GM10266 (cell line): Measurements from ENCODE around the gene MACROD2.

Experiments used
- DNase-seq: peaks from one replicate; pipeline ENCODE4 v3.0.0; 2012; ENCODE audit errors: extremely low spot score
- CTCF ChIP-seq: IDR thresholded peaks from 2 replicates; pipeline ENCODE4 v1.5.1; 2012; ENCODE audit warnings: mild to moderate bottlenecking, low read depth; ENCODE audit not compliant: control insufficient read depth, insufficient read depth; ENCODE audit errors: missing control alignments

The MACROD2 gene

DNA sequence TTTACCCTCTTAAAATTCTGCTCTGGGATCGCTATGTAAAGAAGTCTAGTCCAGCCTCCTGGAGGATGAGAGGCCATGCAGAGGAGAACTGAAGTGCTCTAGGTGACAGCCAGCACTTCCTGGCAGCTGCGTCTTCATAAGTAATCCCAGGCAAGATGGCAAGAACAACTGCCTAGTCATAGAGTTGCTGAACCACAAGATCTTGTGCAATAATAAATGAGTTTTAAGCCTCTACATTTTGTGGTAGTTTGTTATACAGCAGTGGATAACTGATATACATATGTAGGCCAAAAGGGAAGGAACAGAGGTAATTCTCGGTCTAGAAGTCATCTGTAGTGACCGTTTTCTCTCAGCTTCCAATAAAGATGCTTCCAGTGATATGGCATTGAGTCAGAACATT is 445.9 kb downstream of the MACROD2 start:
- DNase-seq = no peak
- TF ChIP-seq CTCF = no peak

GRCh38 chr20:14444106-14444505 is 448.8 kb downstream of the MACROD2 start:
- no peak for DNase-seq
- no peak for TF ChIP-seq CTCF

- TF ChIP-seq CTCF = no peak
- no peak for DNase-seq
These were observed 450.0 kb downstream of the MACROD2 start for GRCh38 chr20:14445310-14445709.

- no peak for TF ChIP-seq CTCF
- DNase-seq = no peak
These were observed 450.6 kb downstream of the MACROD2 start for GRCh38 chr20:14445902-14446301.

- DNase-seq = no peak
- TF ChIP-seq CTCF = no peak
These were observed 451.1 kb downstream of the MACROD2 start for GRCh38 chr20:14446446-14446845.

DNA sequence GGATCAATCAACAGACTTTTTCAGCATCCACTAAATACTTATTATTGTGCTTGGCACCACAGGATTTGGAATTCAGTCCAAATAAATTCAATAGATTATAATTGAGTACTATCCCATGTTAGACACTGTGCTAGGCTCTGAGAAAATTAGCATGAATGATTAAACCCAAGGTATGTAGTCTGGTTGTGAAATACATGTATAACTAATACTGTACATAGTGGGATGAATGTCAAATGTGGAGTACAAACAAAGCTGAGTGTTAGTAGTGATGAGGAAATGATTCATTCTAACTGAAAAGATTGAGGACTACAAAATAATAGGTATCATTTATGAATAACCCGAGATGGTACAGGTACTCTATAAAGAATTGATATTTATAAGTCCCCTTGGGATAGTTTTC is 454.0 kb downstream of the MACROD2 start:
- DNase-seq = no peak
- no peak for TF ChIP-seq CTCF

DNA sequence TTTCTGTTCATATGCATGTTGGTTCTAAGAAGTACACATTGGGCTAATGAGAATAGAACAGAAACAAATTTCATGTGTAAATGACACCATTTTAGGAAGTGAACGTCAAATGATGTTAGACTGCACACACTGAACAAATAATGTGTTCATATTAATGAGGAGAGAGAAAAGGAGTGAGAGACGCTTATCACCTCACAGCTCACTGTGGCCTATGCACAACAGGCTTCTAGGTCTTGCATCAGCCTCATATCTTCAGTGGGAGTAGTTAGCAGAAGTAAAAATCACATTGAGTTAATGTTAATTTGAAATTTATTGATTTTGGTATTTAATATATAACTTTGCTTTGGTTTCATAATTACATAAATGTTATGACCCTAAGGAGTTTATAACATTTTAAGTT is 454.9 kb downstream of the MACROD2 start:
- no peak for DNase-seq
- TF ChIP-seq CTCF = no peak

- DNase-seq = no peak
- no peak for TF ChIP-seq CTCF
These were observed 456.1 kb downstream of the MACROD2 start for GRCh38 chr20:14451458-14451857.
